Liver (tissue), 3 donors: Measurements from ENCODE around the gene GNE.

Source experiments
- EGR1 ChIP-seq, 2 donors: IDR thresholded peaks; 2 replicates each; pipeline ENCODE4 v1.6.1; 2016 to 2018; ENCODE audit warnings: antibody characterized with exemption in 2 of 2, low read depth in 2 of 2
- FOXA1 ChIP-seq: IDR thresholded peaks from 2 replicates; pipeline ENCODE4 v1.6.1; 2016; ENCODE audit warnings: antibody characterized with exemption
- HNF4G ChIP-seq: IDR thresholded peaks from 2 replicates; pipeline ENCODE4 v1.6.1; 2016; ENCODE audit warnings: antibody characterized with exemption
- JUND ChIP-seq, 2 donors: IDR thresholded peaks; 2 replicates each; pipeline ENCODE4 v1.6.1; 2016; ENCODE audit warnings: antibody characterized with exemption in 2 of 2
- MAX ChIP-seq: IDR thresholded peaks from 2 replicates; pipeline ENCODE4 v1.6.1; 2016; ENCODE audit warnings: antibody characterized with exemption
- NR2F2 ChIP-seq: IDR thresholded peaks from 2 replicates; pipeline ENCODE4 v1.6.1; 2016; ENCODE audit warnings: antibody characterized with exemption
- RAD21 ChIP-seq, 2 donors: IDR thresholded peaks; 2 replicates each; pipeline ENCODE4 v1.6.1; 2016; ENCODE audit warnings: antibody characterized with exemption in 2 of 2, mild to moderate bottlenecking in 2 of 2
- REST ChIP-seq: IDR thresholded peaks from 2 replicates; pipeline ENCODE4 v1.6.1; 2016; ENCODE audit warnings: antibody characterized with exemption, mild to moderate bottlenecking
- SP1 ChIP-seq: IDR thresholded peaks from 2 replicates; pipeline ENCODE4 v1.6.1; 2018; ENCODE audit warnings: antibody characterized with exemption, mild to moderate bottlenecking
- TAF1 ChIP-seq: conservative IDR thresholded peaks from 2 replicates; pipeline ENCODE4 v1.6.1; 2016; ENCODE audit warnings: antibody characterized with exemption, mild to moderate bottlenecking
- YY1 ChIP-seq: IDR thresholded peaks from 2 replicates; pipeline ENCODE4 v1.6.1; 2016; ENCODE audit warnings: antibody characterized with exemption, mild to moderate bottlenecking
- ZBTB33 ChIP-seq: IDR thresholded peaks from 2 replicates; pipeline ENCODE4 v1.6.1; 2016; ENCODE audit warnings: antibody characterized with exemption
- TF ChIP-seq, protein P1 (sequence below): fragments of 150-350 bp; IDR thresholded peaks from 2 replicates; pipeline ENCODE4 v1.5.1; 2017; ENCODE audit warnings: improper control_type of control experiment, low read depth, low read length; ENCODE audit not compliant: missing input control
- TF ChIP-seq, protein P2 (sequence below): IDR thresholded peaks from 2 replicates; pipeline ENCODE4 v1.6.1; 2016; ENCODE audit warnings: antibody characterized with exemption
- donor health status: healthy.
- donor health status: healthy.

DNA sequence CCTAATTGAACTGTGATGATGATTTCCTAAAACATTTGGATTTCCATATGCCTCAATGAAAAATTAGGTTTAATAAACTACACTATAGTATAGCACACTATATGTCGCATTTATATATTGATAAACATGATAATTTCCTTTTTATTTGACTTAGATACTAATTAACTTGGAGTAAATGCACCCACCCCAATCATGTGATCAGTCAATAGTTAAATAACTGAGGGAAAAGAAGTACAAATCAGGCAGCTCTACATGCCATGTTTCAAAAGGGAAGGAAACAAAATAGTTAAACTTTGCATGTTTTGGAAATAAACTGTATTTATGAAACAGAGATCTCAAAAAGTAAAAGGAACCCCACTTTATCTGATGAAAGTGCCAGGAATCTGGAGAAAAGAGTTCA lies 18.0 kb upstream of the GNE start:
- TF ChIP-seq, protein P1, sequence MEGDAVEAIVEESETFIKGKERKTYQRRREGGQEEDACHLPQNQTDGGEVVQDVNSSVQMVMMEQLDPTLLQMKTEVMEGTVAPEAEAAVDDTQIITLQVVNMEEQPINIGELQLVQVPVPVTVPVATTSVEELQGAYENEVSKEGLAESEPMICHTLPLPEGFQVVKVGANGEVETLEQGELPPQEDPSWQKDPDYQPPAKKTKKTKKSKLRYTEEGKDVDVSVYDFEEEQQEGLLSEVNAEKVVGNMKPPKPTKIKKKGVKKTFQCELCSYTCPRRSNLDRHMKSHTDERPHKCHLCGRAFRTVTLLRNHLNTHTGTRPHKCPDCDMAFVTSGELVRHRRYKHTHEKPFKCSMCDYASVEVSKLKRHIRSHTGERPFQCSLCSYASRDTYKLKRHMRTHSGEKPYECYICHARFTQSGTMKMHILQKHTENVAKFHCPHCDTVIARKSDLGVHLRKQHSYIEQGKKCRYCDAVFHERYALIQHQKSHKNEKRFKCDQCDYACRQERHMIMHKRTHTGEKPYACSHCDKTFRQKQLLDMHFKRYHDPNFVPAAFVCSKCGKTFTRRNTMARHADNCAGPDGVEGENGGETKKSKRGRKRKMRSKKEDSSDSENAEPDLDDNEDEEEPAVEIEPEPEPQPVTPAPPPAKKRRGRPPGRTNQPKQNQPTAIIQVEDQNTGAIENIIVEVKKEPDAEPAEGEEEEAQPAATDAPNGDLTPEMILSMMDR: no peak
- TF ChIP-seq YY1: no peak
- TF ChIP-seq, protein P2, sequence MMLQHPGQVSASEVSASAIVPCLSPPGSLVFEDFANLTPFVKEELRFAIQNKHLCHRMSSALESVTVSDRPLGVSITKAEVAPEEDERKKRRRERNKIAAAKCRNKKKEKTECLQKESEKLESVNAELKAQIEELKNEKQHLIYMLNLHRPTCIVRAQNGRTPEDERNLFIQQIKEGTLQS: no peak
- no peak for TF ChIP-seq REST
- no peak for TF ChIP-seq TAF1
- TF ChIP-seq ZBTB33: no peak
- no peak for TF ChIP-seq MAX
- no peak for TF ChIP-seq FOXA1
- no peak for TF ChIP-seq JUND (IDR thresholded peaks at IDR 0.05)
- TF ChIP-seq SP1: no peak
- no peak for TF ChIP-seq RAD21 (IDR thresholded peaks at IDR 0.05)
- TF ChIP-seq HNF4G: no peak
- TF ChIP-seq EGR1 (IDR thresholded peaks at IDR 0.05; ENCODE audit: low read depth in 2 of 2): no peak
- TF ChIP-seq NR2F2: no peak
